ENCODE measurements around the gene FMOD.

DNA sequence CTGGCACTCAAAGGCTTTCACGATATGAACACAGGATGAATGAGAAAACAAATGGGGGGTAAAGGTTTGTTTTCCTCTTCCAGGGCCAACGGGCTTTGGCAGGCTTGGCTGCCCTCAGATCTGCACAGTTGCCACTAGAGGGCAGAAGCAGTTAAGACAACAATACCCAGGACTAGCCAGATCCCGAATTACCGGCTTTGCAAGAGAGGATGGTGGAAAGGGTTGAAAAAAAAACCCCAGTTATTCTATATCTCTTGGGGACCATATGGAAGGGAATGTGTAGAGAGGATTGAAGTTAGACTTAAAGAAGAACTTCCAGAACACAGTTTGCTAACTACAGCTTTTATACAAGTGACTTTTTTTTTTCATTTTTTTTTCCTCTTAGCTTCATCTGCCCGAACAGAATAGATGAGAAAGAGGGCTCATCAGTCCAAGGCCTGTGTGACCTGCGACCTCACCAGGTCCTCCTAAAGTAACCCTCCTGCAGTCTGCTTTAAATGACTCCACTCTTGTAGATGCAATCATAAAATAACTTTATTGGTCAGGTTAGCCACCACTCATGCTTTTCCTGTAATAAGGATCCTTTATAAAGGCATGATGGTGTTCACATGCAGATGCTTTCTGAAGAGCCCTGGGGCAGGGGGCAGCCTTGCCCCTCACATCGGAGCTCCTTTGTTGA, 10.7 kb downstream of the FMOD start:
- TF ChIP-seq, protein P1, sequence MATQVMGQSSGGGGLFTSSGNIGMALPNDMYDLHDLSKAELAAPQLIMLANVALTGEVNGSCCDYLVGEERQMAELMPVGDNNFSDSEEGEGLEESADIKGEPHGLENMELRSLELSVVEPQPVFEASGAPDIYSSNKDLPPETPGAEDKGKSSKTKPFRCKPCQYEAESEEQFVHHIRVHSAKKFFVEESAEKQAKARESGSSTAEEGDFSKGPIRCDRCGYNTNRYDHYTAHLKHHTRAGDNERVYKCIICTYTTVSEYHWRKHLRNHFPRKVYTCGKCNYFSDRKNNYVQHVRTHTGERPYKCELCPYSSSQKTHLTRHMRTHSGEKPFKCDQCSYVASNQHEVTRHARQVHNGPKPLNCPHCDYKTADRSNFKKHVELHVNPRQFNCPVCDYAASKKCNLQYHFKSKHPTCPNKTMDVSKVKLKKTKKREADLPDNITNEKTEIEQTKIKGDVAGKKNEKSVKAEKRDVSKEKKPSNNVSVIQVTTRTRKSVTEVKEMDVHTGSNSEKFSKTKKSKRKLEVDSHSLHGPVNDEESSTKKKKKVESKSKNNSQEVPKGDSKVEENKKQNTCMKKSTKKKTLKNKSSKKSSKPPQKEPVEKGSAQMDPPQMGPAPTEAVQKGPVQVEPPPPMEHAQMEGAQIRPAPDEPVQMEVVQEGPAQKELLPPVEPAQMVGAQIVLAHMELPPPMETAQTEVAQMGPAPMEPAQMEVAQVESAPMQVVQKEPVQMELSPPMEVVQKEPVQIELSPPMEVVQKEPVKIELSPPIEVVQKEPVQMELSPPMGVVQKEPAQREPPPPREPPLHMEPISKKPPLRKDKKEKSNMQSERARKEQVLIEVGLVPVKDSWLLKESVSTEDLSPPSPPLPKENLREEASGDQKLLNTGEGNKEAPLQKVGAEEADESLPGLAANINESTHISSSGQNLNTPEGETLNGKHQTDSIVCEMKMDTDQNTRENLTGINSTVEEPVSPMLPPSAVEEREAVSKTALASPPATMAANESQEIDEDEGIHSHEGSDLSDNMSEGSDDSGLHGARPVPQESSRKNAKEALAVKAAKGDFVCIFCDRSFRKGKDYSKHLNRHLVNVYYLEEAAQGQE (IDR thresholded peaks at IDR 0.05; ENCODE audit: insufficient read depth in 1 of 2, low read depth in 2 of 2, low read length in 2 of 2), result no peak
- TF ChIP-seq SIN3A (IDR thresholded peaks at IDR 0.05; ENCODE audit: borderline replicate concordance, insufficient read depth, low read length), result no peak
